Upper lobe of right lung (tissue), 1 donor: ENCODE measurements around the gene ISM2. TPM values are rescaled to one million over a fixed set of nuclear protein-coding genes. Genes with fewer than 3 reads are reported as not detected.
"Not testable (repeated sequence)": the region's sequence is repeated elsewhere in the genome, so short reads cannot be mapped to it uniquely, and the experiment has no call there.

ENCODE experiments used
- ATAC-seq: fragments of 200-7000 bp; cut with Tn5 transposase; one replicate; pipeline ENCODE4 v1.9.1; 2020; ENCODE audit warnings: mild to moderate bottlenecking, moderate library complexity
- DNase-seq: peaks from one replicate; pipeline ENCODE4 v3.0.0-alpha.2; 2020
- H3K27ac ChIP-seq: fragments of 200-600 bp; one replicate; pipeline ENCODE4 v1.8.0; 2022
- H3K27me3 ChIP-seq: fragments of 200-600 bp; one replicate; pipeline ENCODE4 v1.8.0; 2022; ENCODE audit warnings: mild to moderate bottlenecking
- H3K36me3 ChIP-seq: fragments of 200-600 bp; one replicate; pipeline ENCODE4 v1.8.0; 2022
- H3K4me1 ChIP-seq: fragments of 200-600 bp; one replicate; pipeline ENCODE4 v1.8.0; 2022
- H3K4me3 ChIP-seq: fragments of 200-600 bp; one replicate; pipeline ENCODE4 v1.8.0; 2022; ENCODE audit warnings: mild to moderate bottlenecking
- H3K9me3 ChIP-seq: fragments of 200-600 bp; one replicate; pipeline ENCODE4 v1.8.0; 2022
- CTCF ChIP-seq: fragments of 200-600 bp; IDR thresholded peaks from one replicate; pipeline ENCODE4 v1.8.0; 2022; ENCODE audit warnings: antibody characterized with exemption
- intact Hi-C: fragments of 100-400 bp; cut with DNase I; formaldehyde crosslinking; loops from one replicate; pipeline ENCODE4 v1.11.0; 2022
- total RNA-seq: library from RNA; stranded (reverse); fragmentation: NEBNext Ultra II Directional; extraction: Animal tissue kit (Norgen Biotek cat#: 25700); gene quantifications from one replicate; pipeline ENCODE4 v1.2.1, GENCODE V29; 2021
- donor health status: DM: no; HTN: yes; CAD: no; lungs with severe emphysema.

The ISM2 gene
- total RNA-seq, 1 donor from 2014 or later, result not detected

- no peak for TF ChIP-seq CTCF
- DNase-seq (no peak), ATAC-seq (no peak)
- Histone ChIP-seq H3K27me3 (no peaks in the 10 kb centered on the region), H3K4me3 (no peak overlapping the region), H3K4me1 (peaks cover 6% of the 10 kb centered on the region), H3K9me3 (no peaks in the 10 kb centered on the region), H3K27ac (peak overlapping the region; percentile 51), H3K36me3 (peaks cover 13% of the 10 kb centered on the region)
- intact Hi-C loops, result no loop called here
Measured at GRCh38 chr14:77542421-77543239, 44.0 kb upstream of the ISM2 start.

GRCh38 chr14:77541905-77542304 is 43.3 kb upstream of the ISM2 start:
- intact Hi-C loops, result no loop called here
- Histone ChIP-seq H3K27me3 (no peaks in the 10 kb centered on the region), H3K36me3 (peaks cover 10% of the 10 kb centered on the region), H3K4me1 (peaks cover 6% of the 10 kb centered on the region), H3K27ac (peak overlapping the region; percentile 51), H3K9me3 (no peaks in the 10 kb centered on the region), H3K4me3 (no peak overlapping the region)
- no peak for TF ChIP-seq CTCF
- ATAC-seq (no peak), DNase-seq (no peak)

GRCh38 chr14:77536951-77537350 is 38.3 kb upstream of the ISM2 start:
- intact Hi-C loops, H3K4me1 ChIP-seq, H3K9me3 ChIP-seq, H3K27me3 ChIP-seq, H3K36me3 ChIP-seq, ATAC-seq, H3K27ac ChIP-seq, DNase-seq, H3K4me3 ChIP-seq: not testable (repeated sequence)

- DNase-seq (no peak), ATAC-seq (no peak)
- no peak for TF ChIP-seq CTCF
- H3K36me3 ChIP-seq, result no peaks in the 10 kb centered on the region
- no peaks in the 10 kb centered on the region for H3K27me3 ChIP-seq
- H3K4me1 ChIP-seq, result no peaks in the 10 kb centered on the region
- H3K27ac ChIP-seq, result no peak overlapping the region
- H3K9me3 ChIP-seq, result no peaks in the 10 kb centered on the region
- no peak overlapping the region for H3K4me3 ChIP-seq
- intact Hi-C loops, result no loop called here
Measured at GRCh38 chr14:77531071-77531470, 32.5 kb upstream of the ISM2 start.

- no peaks in the 10 kb centered on the region for H3K9me3 ChIP-seq
- ATAC-seq (no peak), DNase-seq (no peak)
- no peak overlapping the region for H3K27ac ChIP-seq
- H3K4me1 ChIP-seq, result no peaks in the 10 kb centered on the region
- intact Hi-C loops, result no loop called here
- no peak overlapping the region for H3K4me3 ChIP-seq
- H3K36me3 ChIP-seq, result no peaks in the 10 kb centered on the region
- H3K27me3 ChIP-seq, result no peaks in the 10 kb centered on the region
- no peak for TF ChIP-seq CTCF
Measured at GRCh38 chr14:77529963-77530362, 31.3 kb upstream of the ISM2 start.

- intact Hi-C loops, result no loop called here
- no peak for TF ChIP-seq CTCF
- no peak for ATAC-seq
- no peaks in the 10 kb centered on the region for H3K36me3 ChIP-seq
- H3K27ac ChIP-seq, result no peak overlapping the region
- no peak for DNase-seq
- no peak overlapping the region for H3K4me3 ChIP-seq
- no peaks in the 10 kb centered on the region for H3K4me1 ChIP-seq
- no peaks in the 10 kb centered on the region for H3K27me3 ChIP-seq
- no peaks in the 10 kb centered on the region for H3K9me3 ChIP-seq
Measured at GRCh38 chr14:77529213-77529612, 30.6 kb upstream of the ISM2 start.

GRCh38 chr14:77528701-77529100 is 30.1 kb upstream of the ISM2 start:
- DNase-seq, H3K4me3 ChIP-seq, H3K27me3 ChIP-seq, intact Hi-C loops, H3K4me1 ChIP-seq, ATAC-seq, H3K27ac ChIP-seq, H3K9me3 ChIP-seq, H3K36me3 ChIP-seq: not testable (repeated sequence)
